Esophagus muscularis mucosa (tissue), 4 donors: ENCODE results near the gene ZNF747. TPM values are rescaled to one million over a fixed set of nuclear protein-coding genes. Genes with fewer than 3 reads are reported as not detected.

Experiments
- DNase-seq: peaks from one replicate; pipeline ENCODE4 v3.0.0-alpha.2; 2017; ENCODE audit errors: extremely low spot score
- H3K27ac ChIP-seq, 4 donors: fragments of 200-600 bp; sonication (generic); replicated peaks in 1 of 4; 1 replicate in 3 of 4; 2 replicates in 1 of 4; pipeline ENCODE4 v1.5.1; 2016 to 2019; ENCODE audit warnings: mild to moderate bottlenecking in 1 of 4
- H3K27me3 ChIP-seq, 4 donors: fragments of 200-600 bp; sonication (generic); one replicate each; pipeline versions ENCODE4 v1.5.1 to v1.6.0; 2016 to 2019
- H3K36me3 ChIP-seq, 4 donors: fragments of 200-600 bp; sonication (generic); one replicate each; pipeline ENCODE4 v1.5.1; 2016 to 2019
- H3K4me1 ChIP-seq, 4 donors: fragments of 200-600 bp; sonication (generic); one replicate each; pipeline ENCODE4 v1.5.1; 2016 to 2019
- H3K4me3 ChIP-seq, 4 donors: fragments of 200-600 bp; sonication (generic); 1 replicate in 2 of 4; 2 replicates in 2 of 4; pipeline ENCODE4 v1.5.1; 2016 to 2019; ENCODE audit warnings: mild to moderate bottlenecking in 4 of 4, moderate library complexity in 1 of 4
- H3K9me3 ChIP-seq, 4 donors: fragments of 200-600 bp; sonication (generic); 1 replicate in 3 of 4; 2 replicates in 1 of 4; pipeline ENCODE4 v1.5.1; 2016 to 2019
- EP300 ChIP-seq: sonication (generic); formaldehyde crosslinking; IDR thresholded peaks from one replicate; pipeline ENCODE4 v1.6.1; 2017; ENCODE audit warnings: antibody characterized with exemption
- POLR2A ChIP-seq: fragments of 450-650 bp; IDR thresholded peaks from one replicate; pipeline ENCODE4 v1.6.1; 2017; ENCODE audit warnings: antibody characterized with exemption, moderate library complexity, mild to moderate bottlenecking, low read depth
- POLR2AphosphoS5 ChIP-seq, 2 donors: sonication (generic); formaldehyde crosslinking; IDR thresholded peaks; one replicate each; pipeline ENCODE4 v1.6.1; 2017; ENCODE audit warnings: antibody characterized with exemption in 2 of 2
- WGBS: methylation state at CpG from one replicate; pipeline ENCODE4 v1.1.5; 2018; 5-methylcytosine and 5-hydroxymethylcytosine counted together
- intact Hi-C: fragments of 100-400 bp; cut with DNase I; formaldehyde crosslinking; loops from one replicate; pipeline ENCODE4 v1.15.1; 2023
- total RNA-seq, 4 donors: library from RNA; depleted of rRNA; stranded (reverse); fragments of >200 nt; gene quantifications; one replicate each; pipeline versions ENCODE4 v1.1.0 to v1.2.1, GENCODE V29; 2016
- TF ChIP-seq, protein P1 (sequence below), 3 experiments: fragments of 200-600 bp in 2 of 3; fragments of 450-650 bp in 1 of 3; sonication (generic) in 2 of 3; IDR thresholded peaks; one replicate each; pipeline ENCODE4 v1.5.1; 2017 to 2019; ENCODE audit warnings: antibody characterized with exemption in 3 of 3, mild to moderate bottlenecking in 2 of 3, moderate library complexity in 1 of 3

ZNF747 gene
- total RNA-seq, 4 donors from 2014 or later = 15.2 to 29.6 (median 22.3) TPM

GRCh38 chr16:30491229-30491628 lies 43.4 kb downstream of the ZNF747 start:
- no peaks in the 10 kb centered on the region for H3K36me3 ChIP-seq
- TF ChIP-seq, protein P1, sequence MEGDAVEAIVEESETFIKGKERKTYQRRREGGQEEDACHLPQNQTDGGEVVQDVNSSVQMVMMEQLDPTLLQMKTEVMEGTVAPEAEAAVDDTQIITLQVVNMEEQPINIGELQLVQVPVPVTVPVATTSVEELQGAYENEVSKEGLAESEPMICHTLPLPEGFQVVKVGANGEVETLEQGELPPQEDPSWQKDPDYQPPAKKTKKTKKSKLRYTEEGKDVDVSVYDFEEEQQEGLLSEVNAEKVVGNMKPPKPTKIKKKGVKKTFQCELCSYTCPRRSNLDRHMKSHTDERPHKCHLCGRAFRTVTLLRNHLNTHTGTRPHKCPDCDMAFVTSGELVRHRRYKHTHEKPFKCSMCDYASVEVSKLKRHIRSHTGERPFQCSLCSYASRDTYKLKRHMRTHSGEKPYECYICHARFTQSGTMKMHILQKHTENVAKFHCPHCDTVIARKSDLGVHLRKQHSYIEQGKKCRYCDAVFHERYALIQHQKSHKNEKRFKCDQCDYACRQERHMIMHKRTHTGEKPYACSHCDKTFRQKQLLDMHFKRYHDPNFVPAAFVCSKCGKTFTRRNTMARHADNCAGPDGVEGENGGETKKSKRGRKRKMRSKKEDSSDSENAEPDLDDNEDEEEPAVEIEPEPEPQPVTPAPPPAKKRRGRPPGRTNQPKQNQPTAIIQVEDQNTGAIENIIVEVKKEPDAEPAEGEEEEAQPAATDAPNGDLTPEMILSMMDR (IDR thresholded peaks at IDR 0.05) = no peak
- no peak for TF ChIP-seq POLR2AphosphoS5 (IDR thresholded peaks at IDR 0.05)
- TF ChIP-seq POLR2A = no peak
- TF ChIP-seq EP300 = no peak
- H3K4me3 ChIP-seq = no peak overlapping the region
- no peaks in the 10 kb centered on the region for H3K4me1 ChIP-seq
- 84% methylated on average over 4 of the region's 4 CpGs for WGBS
- H3K9me3 ChIP-seq = no peaks in the 10 kb centered on the region
- H3K27me3 ChIP-seq = peaks cover 0 to 25% (median 0%) of the 10 kb centered on the region in 4 donors
- intact Hi-C loops = no loop called here
- no peak for DNase-seq
- H3K27ac ChIP-seq = no peak overlapping the region

DNA sequence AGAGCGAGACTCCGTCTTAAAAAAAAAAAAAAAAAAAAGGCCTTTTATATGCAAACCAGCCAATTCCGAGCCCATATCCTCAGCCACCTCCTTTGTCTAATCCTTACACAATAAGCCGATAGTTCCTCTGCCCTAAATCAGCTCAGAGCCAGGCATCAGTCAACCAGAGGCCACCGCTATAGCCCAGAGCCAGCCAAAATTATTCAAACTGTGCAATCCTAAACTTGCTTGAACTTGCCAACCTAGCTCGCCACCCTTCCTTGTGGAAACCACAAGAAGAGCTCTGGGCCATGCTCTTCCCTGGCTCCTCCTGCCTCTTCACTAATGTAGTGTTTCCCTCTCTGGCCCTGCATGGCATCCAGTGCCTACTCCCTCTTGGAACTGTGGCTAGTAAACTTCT lies 44.4 kb downstream of the ZNF747 start:
- H3K27ac ChIP-seq = no peak overlapping the region
- TF ChIP-seq POLR2A (no peak), POLR2AphosphoS5 (IDR thresholded peaks at IDR 0.05) (no peak), EP300 (no peak)
- TF ChIP-seq, protein P1 (IDR thresholded peaks at IDR 0.05) = no peak
- H3K27me3 ChIP-seq = peaks cover 0 to 15% (median 0%) of the 10 kb centered on the region in 4 donors
- 79% methylated on average over 6 of the region's 6 CpGs for WGBS
- H3K4me1 ChIP-seq = no peaks in the 10 kb centered on the region
- no peak overlapping the region for H3K4me3 ChIP-seq
- no peaks in the 10 kb centered on the region for H3K9me3 ChIP-seq
- intact Hi-C loops = no loop called here
- no peaks in the 10 kb centered on the region for H3K36me3 ChIP-seq
- DNase-seq = no peak

- DNase-seq = no peak
- 61% methylated on average over 11 of the region's 11 CpGs for WGBS
- H3K9me3 ChIP-seq = no peaks in the 10 kb centered on the region
Measured at GRCh38 chr16:30488764-30489605, 45.7 kb downstream of the ZNF747 start.

GRCh38 chr16:30485818-30486436 lies 48.7 kb downstream of the ZNF747 start:
- H3K4me1 ChIP-seq = peaks cover 0 to 4% (median 0%) of the 10 kb centered on the region in 4 donors
- 91% methylated on average over 7 of the region's 7 CpGs for WGBS
- DNase-seq = no peak
- no peak overlapping the region for H3K27ac ChIP-seq
- TF ChIP-seq, protein P1 (IDR thresholded peaks at IDR 0.05) = no peak
- TF ChIP-seq POLR2AphosphoS5 (IDR thresholded peaks at IDR 0.05) = no peak
- TF ChIP-seq EP300 = no peak
- no peak for TF ChIP-seq POLR2A
- no peak overlapping the region for H3K4me3 ChIP-seq
- no peaks in the 10 kb centered on the region for H3K36me3 ChIP-seq
- peaks cover 0 to 6% (median 0%) of the 10 kb centered on the region in 4 donors for H3K27me3 ChIP-seq
- no peaks in the 10 kb centered on the region for H3K9me3 ChIP-seq
- intact Hi-C loops = loop anchor here (10.0 kb wide), 1 partner anchor 341 kb away; no protein-coding TSS in a partner anchor

More at GRCh38 chr16:30488764-30489605, 45.7 kb downstream of the ZNF747 start:
- H3K27ac ChIP-seq = no peak overlapping the region
- no peaks in the 10 kb centered on the region for H3K36me3 ChIP-seq
- intact Hi-C loops = loop anchor here (10.0 kb wide), 1 partner anchor 344 kb away; no protein-coding TSS in a partner anchor
- peaks cover 0 to 4% (median 0%) of the 10 kb centered on the region in 4 donors for H3K4me1 ChIP-seq
- TF ChIP-seq POLR2A = no peak
- TF ChIP-seq EP300 = no peak
- TF ChIP-seq, protein P1 (IDR thresholded peaks at IDR 0.05) = no peak
- H3K4me3 ChIP-seq = no peak overlapping the region
- peaks cover 0 to 6% (median 0%) of the 10 kb centered on the region in 4 donors for H3K27me3 ChIP-seq
